Measurements from ENCODE around the gene CPNE7.

Gene CPNE7

GRCh38 chr16:89639385-89639784 lies 63.8 kb downstream of the CPNE7 start:
- DNase-seq = no peak
- Histone ChIP-seq H3K36me3 (no peaks in the 10 kb centered on the region), H3K4me3 (ENCODE audit: low read depth, low read length) (no peak overlapping the region), H3K9me3 (no peaks in the 10 kb centered on the region), H3K4me1 (peaks cover 4% of the 10 kb centered on the region), H3K27me3 (no peaks in the 10 kb centered on the region)
- TF ChIP-seq CTCF (IDR thresholded peaks at IDR 0.05; ENCODE audit: low read depth, low read length) = no peak

GRCh38 chr16:89641458-89642119 lies 66.0 kb downstream of the CPNE7 start:
- Histone ChIP-seq H3K4me3 (ENCODE audit: low read depth, low read length) (no peak overlapping the region), H3K36me3 (peaks cover 11% of the 10 kb centered on the region), H3K9me3 (no peaks in the 10 kb centered on the region), H3K4me1 (peaks cover 4% of the 10 kb centered on the region), H3K27me3 (no peaks in the 10 kb centered on the region)
- no peak for DNase-seq
- no peak for TF ChIP-seq CTCF (IDR thresholded peaks at IDR 0.05; ENCODE audit: low read depth, low read length)

- Histone ChIP-seq H3K9me3 (no peaks in the 10 kb centered on the region), H3K4me3 (ENCODE audit: low read depth, low read length) (no peak overlapping the region), H3K4me1 (peaks cover 4% of the 10 kb centered on the region), H3K36me3 (peaks cover 15% of the 10 kb centered on the region), H3K27me3 (no peaks in the 10 kb centered on the region)
- DNase-seq = no peak
- TF ChIP-seq CTCF (IDR thresholded peaks at IDR 0.05; ENCODE audit: low read depth, low read length) = no peak
Measured at GRCh38 chr16:89642574-89642973, 67.0 kb downstream of the CPNE7 start.

GRCh38 chr16:89643769-89644300 lies 68.3 kb downstream of the CPNE7 start:
- Histone ChIP-seq H3K4me1 (peaks cover 4% of the 10 kb centered on the region), H3K27me3 (no peaks in the 10 kb centered on the region), H3K4me3 (ENCODE audit: low read depth, low read length) (no peak overlapping the region), H3K36me3 (peaks cover 15% of the 10 kb centered on the region), H3K9me3 (no peaks in the 10 kb centered on the region)
- no peak for DNase-seq
- TF ChIP-seq CTCF (IDR thresholded peaks at IDR 0.05; ENCODE audit: low read depth, low read length) = no peak

- Histone ChIP-seq H3K4me3 (ENCODE audit: low read depth, low read length) (no peak overlapping the region), H3K4me1 (peaks cover 4% of the 10 kb centered on the region), H3K9me3 (no peaks in the 10 kb centered on the region), H3K36me3 (peaks cover 15% of the 10 kb centered on the region), H3K27me3 (no peaks in the 10 kb centered on the region)
- no peak for DNase-seq
- TF ChIP-seq CTCF (IDR thresholded peaks at IDR 0.05; ENCODE audit: low read depth, low read length) = no peak
Measured at GRCh38 chr16:89645122-89645521, 69.6 kb downstream of the CPNE7 start.

- Histone ChIP-seq H3K4me1 (no peaks in the 10 kb centered on the region), H3K27me3 (no peaks in the 10 kb centered on the region), H3K9me3 (no peaks in the 10 kb centered on the region), H3K36me3 (peaks cover 20% of the 10 kb centered on the region), H3K4me3 (ENCODE audit: low read depth, low read length) (no peak overlapping the region)
- no peak for TF ChIP-seq CTCF (IDR thresholded peaks at IDR 0.05; ENCODE audit: low read depth, low read length)
- no peak for DNase-seq
Measured at GRCh38 chr16:89646270-89646669, 70.7 kb downstream of the CPNE7 start.

Data from BE2C (cell line).